ENCODE results near the gene CACNA2D4. TPM values are rescaled to one million over a fixed set of nuclear protein-coding genes. Genes with fewer than 3 reads are reported as not detected.

The CACNA2D4 gene
- total RNA-seq, 1 experiment from 2014 or later: 1.7 TPM

DNA sequence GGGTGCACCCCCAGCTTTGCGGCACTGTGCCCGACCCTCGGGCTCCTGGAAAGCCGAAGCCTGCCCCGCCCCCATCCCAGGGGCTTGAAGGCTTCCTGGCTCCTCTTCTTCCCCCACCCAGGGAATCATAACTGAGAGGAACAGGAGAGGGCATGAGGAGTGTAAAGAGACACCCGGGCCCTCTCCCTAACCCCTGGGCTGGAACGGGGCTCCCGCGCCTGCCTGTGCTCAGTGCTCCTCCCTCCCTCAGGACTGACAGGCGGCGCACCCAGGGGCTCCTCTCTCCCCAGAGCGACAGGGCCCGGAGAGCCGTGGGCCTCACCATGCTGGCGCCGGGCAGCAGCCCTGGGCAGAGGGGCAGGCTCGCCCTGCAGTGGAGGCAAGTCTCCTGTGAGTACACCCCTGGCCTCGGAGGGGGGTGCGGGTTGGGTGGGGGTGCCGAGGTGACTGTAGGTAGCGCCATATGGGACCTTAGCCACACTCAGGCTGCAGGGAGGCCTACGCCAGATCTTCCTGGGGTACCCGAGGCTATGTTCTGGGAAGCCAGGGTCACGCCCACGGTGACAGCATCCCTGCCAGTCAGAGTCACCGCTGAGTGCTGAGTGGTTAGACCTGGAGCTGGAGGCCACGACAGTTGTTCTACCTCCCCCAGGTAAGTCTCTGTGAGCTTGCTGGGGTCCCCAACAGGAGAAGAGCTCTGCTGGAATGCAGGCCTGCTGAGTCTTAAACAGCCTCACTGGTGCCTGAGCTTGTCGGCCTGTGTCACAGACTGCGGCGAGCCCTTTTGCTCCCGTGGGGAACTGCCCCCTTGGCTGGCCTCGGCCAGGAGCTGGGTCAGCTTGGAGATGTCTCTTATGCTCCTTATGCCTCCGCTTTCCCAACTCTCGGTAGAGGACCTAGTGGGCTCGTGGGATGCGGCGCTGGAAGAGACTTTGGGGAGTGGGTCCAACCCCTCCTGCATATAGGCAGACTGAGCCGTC, 90.3 kb downstream of the CACNA2D4 start:
- H3K27me3 ChIP-seq (ENCODE audit: insufficient read depth, low read length): peaks cover 8% of the 10 kb centered on the region
- CTCF ChIA-PET: no interaction called here
- RAD21 ChIA-PET (ENCODE audit: low non-redundant PET in 1 of 2, low total read pairs in 2 of 2, uncharacterized antibody in 2 of 2, unreplicated experiment in 2 of 2): no interaction called here
- DNase-seq (ENCODE audit: low read depth, low spot score) (no peak), ATAC-seq (no peak)
- no peak overlapping the region for H3K4me2 ChIP-seq (ENCODE audit: low read length)
- BruUV-seq (replicated peaks): no TSS peak
- TF ChIP-seq, protein P1, sequence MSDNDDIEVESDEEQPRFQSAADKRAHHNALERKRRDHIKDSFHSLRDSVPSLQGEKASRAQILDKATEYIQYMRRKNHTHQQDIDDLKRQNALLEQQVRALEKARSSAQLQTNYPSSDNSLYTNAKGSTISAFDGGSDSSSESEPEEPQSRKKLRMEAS (IDR thresholded peaks at IDR 0.05): no peak
- no peak for TF ChIP-seq CEBPB (IDR thresholded peaks at IDR 0.05; ENCODE audit: low read depth)
- no peak for TF ChIP-seq SP1 (IDR thresholded peaks at IDR 0.05; ENCODE audit: low read depth)
- no peak for TF ChIP-seq JUND (IDR thresholded peaks at IDR 0.05)
- TF ChIP-seq, protein P2, sequence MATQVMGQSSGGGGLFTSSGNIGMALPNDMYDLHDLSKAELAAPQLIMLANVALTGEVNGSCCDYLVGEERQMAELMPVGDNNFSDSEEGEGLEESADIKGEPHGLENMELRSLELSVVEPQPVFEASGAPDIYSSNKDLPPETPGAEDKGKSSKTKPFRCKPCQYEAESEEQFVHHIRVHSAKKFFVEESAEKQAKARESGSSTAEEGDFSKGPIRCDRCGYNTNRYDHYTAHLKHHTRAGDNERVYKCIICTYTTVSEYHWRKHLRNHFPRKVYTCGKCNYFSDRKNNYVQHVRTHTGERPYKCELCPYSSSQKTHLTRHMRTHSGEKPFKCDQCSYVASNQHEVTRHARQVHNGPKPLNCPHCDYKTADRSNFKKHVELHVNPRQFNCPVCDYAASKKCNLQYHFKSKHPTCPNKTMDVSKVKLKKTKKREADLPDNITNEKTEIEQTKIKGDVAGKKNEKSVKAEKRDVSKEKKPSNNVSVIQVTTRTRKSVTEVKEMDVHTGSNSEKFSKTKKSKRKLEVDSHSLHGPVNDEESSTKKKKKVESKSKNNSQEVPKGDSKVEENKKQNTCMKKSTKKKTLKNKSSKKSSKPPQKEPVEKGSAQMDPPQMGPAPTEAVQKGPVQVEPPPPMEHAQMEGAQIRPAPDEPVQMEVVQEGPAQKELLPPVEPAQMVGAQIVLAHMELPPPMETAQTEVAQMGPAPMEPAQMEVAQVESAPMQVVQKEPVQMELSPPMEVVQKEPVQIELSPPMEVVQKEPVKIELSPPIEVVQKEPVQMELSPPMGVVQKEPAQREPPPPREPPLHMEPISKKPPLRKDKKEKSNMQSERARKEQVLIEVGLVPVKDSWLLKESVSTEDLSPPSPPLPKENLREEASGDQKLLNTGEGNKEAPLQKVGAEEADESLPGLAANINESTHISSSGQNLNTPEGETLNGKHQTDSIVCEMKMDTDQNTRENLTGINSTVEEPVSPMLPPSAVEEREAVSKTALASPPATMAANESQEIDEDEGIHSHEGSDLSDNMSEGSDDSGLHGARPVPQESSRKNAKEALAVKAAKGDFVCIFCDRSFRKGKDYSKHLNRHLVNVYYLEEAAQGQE (IDR thresholded peaks at IDR 0.05; ENCODE audit: low read depth): no peak
- TF ChIP-seq, protein P3, sequence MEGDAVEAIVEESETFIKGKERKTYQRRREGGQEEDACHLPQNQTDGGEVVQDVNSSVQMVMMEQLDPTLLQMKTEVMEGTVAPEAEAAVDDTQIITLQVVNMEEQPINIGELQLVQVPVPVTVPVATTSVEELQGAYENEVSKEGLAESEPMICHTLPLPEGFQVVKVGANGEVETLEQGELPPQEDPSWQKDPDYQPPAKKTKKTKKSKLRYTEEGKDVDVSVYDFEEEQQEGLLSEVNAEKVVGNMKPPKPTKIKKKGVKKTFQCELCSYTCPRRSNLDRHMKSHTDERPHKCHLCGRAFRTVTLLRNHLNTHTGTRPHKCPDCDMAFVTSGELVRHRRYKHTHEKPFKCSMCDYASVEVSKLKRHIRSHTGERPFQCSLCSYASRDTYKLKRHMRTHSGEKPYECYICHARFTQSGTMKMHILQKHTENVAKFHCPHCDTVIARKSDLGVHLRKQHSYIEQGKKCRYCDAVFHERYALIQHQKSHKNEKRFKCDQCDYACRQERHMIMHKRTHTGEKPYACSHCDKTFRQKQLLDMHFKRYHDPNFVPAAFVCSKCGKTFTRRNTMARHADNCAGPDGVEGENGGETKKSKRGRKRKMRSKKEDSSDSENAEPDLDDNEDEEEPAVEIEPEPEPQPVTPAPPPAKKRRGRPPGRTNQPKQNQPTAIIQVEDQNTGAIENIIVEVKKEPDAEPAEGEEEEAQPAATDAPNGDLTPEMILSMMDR (IDR thresholded peaks at IDR 0.05 in 2 of 3, conservative IDR thresholded peaks at IDR 0.05 in 1 of 3; ENCODE audit: borderline replicate concordance in 1 of 3, insufficient read depth in 1 of 3, low read depth in 2 of 3, low read length in 2 of 3): no peak
- TF ChIP-seq, protein P4, sequence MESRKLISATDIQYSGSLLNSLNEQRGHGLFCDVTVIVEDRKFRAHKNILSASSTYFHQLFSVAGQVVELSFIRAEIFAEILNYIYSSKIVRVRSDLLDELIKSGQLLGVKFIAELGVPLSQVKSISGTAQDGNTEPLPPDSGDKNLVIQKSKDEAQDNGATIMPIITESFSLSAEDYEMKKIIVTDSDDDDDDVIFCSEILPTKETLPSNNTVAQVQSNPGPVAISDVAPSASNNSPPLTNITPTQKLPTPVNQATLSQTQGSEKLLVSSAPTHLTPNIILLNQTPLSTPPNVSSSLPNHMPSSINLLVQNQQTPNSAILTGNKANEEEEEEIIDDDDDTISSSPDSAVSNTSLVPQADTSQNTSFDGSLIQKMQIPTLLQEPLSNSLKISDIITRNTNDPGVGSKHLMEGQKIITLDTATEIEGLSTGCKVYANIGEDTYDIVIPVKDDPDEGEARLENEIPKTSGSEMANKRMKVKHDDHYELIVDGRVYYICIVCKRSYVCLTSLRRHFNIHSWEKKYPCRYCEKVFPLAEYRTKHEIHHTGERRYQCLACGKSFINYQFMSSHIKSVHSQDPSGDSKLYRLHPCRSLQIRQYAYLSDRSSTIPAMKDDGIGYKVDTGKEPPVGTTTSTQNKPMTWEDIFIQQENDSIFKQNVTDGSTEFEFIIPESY (IDR thresholded peaks at IDR 0.05; ENCODE audit: extremely low read depth, insufficient replicate concordance, low read length): no peak
- H3K27ac ChIP-seq (ENCODE audit: low read depth, low read length): no peak overlapping the region
- H4K20me1 ChIP-seq (ENCODE audit: insufficient read depth): no peaks in the 10 kb centered on the region; the same call in 1 of the 2 replicates
- intact Hi-C loops (cut with micrococcal nuclease): no loop called here
- no peaks in the 10 kb centered on the region for H3K79me2 ChIP-seq (ENCODE audit: insufficient read depth, low read length)
- no peaks in the 10 kb centered on the region for H3K4me1 ChIP-seq (ENCODE audit: control insufficient read depth in 1 of 2, insufficient read depth in 2 of 2, low read length in 2 of 2)
- H3K9me3 ChIP-seq (ENCODE audit: control insufficient read depth in 1 of 2, insufficient read depth in 1 of 2, low read depth in 1 of 2, low read length in 2 of 2): no peaks in the 10 kb centered on the region
- H3K9me2 ChIP-seq (ENCODE audit: insufficient read depth): no peaks in the 10 kb centered on the region
- no peak overlapping the region for H2AFZ ChIP-seq (ENCODE audit: low read depth, low read length, poor library complexity, severe bottlenecking)
- no peaks in the 10 kb centered on the region for H3K36me3 ChIP-seq (ENCODE audit: control insufficient read depth in 1 of 2, insufficient read depth in 2 of 2, low read length in 2 of 2)
- no peak overlapping the region for H3K9ac ChIP-seq (ENCODE audit: low read length)
- H3K4me3 ChIP-seq (replicated peaks in 1 of 2; ENCODE audit: low read depth in 1 of 2, low read length in 2 of 2): no peak overlapping the region
- POLR2A ChIA-PET: no interaction called here
